HepG2 (cell line): ENCODE measurements around the gene SMIM41. TPM values are rescaled to one million over a fixed set of nuclear protein-coding genes. Genes with fewer than 3 reads are reported as not detected.

ENCODE experiments used
- ETV6 ChIP-seq: sonication (generic); formaldehyde crosslinking; conservative IDR thresholded peaks from 2 replicates; pipeline ENCODE4 v1.4.0; 2020; ENCODE audit warnings: missing genetic modification reagents
- GATAD2A ChIP-seq: IDR thresholded peaks from 2 replicates; pipeline ENCODE4 v1.6.1; 2016
- HNRNPUL1 ChIP-seq: fragments of 200-400 bp; formaldehyde crosslinking; IDR thresholded peaks from 2 replicates; pipeline ENCODE4 v1.6.1; 2017; ENCODE audit warnings: low read depth, mild to moderate bottlenecking, low read length, moderate library complexity
- MED1 ChIP-seq: sonication (generic); formaldehyde crosslinking; IDR thresholded peaks from 2 replicates; pipeline ENCODE4 v1.4.0; 2020; ENCODE audit warnings: missing genetic modification reagents
- NRL ChIP-seq: sonication (generic); formaldehyde crosslinking; IDR thresholded peaks from 2 replicates; pipeline ENCODE4 v1.5.0; 2020; ENCODE audit warnings: missing genetic modification reagents, mild to moderate bottlenecking, moderate library complexity, borderline replicate concordance
- PCBP2 ChIP-seq: fragments of 200-400 bp; formaldehyde crosslinking; optimal IDR thresholded peaks from 2 replicates; pipeline ENCODE3; 2018; ENCODE audit warnings: low read length, low read depth; ENCODE audit not compliant: poor library complexity, severe bottlenecking
- PHF21A ChIP-seq: sonication (generic); formaldehyde crosslinking; IDR thresholded peaks from 2 replicates; pipeline ENCODE4 v1.5.0; 2020; ENCODE audit warnings: mild to moderate bottlenecking, missing genetic modification reagents
- SIN3B ChIP-seq: fragments of 150-350 bp; IDR thresholded peaks from 2 replicates; pipeline ENCODE4 v1.6.1; 2014; ENCODE audit warnings: low read length
- SUZ12 ChIP-seq: fragments of 150-350 bp; IDR thresholded peaks from 2 replicates; pipeline ENCODE4 v1.6.1; 2014; ENCODE audit warnings: low read depth, low read length
- ZNF251 ChIP-seq: sonication (generic); formaldehyde crosslinking; IDR thresholded peaks from 2 replicates; pipeline ENCODE4 v1.9.0; 2021; ENCODE audit warnings: mild to moderate bottlenecking, missing genetic modification reagents
- ZNF367 ChIP-seq: sonication (generic); formaldehyde crosslinking; IDR thresholded peaks from 2 replicates; pipeline ENCODE4 v1.4.0; 2020; ENCODE audit warnings: missing genetic modification reagents, borderline replicate concordance
- ZNF737 ChIP-seq: sonication (generic); formaldehyde crosslinking; IDR thresholded peaks from 2 replicates; pipeline ENCODE4 v1.5.0; 2020; ENCODE audit warnings: missing genetic modification reagents, mild to moderate bottlenecking, borderline replicate concordance
- ZNF776 ChIP-seq: sonication (generic); formaldehyde crosslinking; IDR thresholded peaks from 2 replicates; pipeline ENCODE4 v1.4.0; 2020; ENCODE audit warnings: mild to moderate bottlenecking, missing genetic modification reagents
- polyA plus RNA-seq, 8 experiments: library from polyadenylated mRNA; depleted of rRNA in 3 of 8; stranded (reverse) in 7 of 8; unstranded in 1 of 8; fragments of >200 nt; fragmentation: Illumina TruSeq in 4 of 8; extraction: Trizol in 4 of 8; gene quantifications; 2 replicates each; pipeline versions ENCODE4 v1.2.1 to v1.2.3, GENCODE V29; 2011 to 2016; ENCODE audit warnings: low read depth in 4 of 8, missing spikeins in 1 of 8, mixed read lengths in 1 of 8; ENCODE audit not compliant: insufficient read depth in 1 of 8
- total RNA-seq, 5 experiments: library from RNA; depleted of rRNA; stranded (reverse); fragments of >200 nt; fragmentation: Illumina TruSeq; extraction: Trizol; gene quantifications; 2 replicates each; pipeline ENCODE4 v1.2.3, GENCODE V29; 2016; ENCODE audit warnings: low read depth in 1 of 5
- TF ChIP-seq, protein P1 (sequence below): sonication (generic); formaldehyde crosslinking; IDR thresholded peaks from 2 replicates; pipeline ENCODE4 v1.8.1; 2022; ENCODE audit warnings: low read depth, mild to moderate bottlenecking, missing genetic modification reagents
- TF ChIP-seq, protein P2 (sequence below): IDR thresholded peaks from 2 replicates; pipeline ENCODE4 v1.6.1; 2016; ENCODE audit warnings: missing biosample characterization, missing genetic modification reagents, low read depth
- TF ChIP-seq, protein P3 (sequence below): sonication (generic); formaldehyde crosslinking; IDR thresholded peaks from 2 replicates; pipeline ENCODE4 v1.8.0; 2022; ENCODE audit warnings: missing genetic modification reagents, mild to moderate bottlenecking, inconsistent platforms, borderline replicate concordance
- TF ChIP-seq, protein P4 (sequence below): sonication (generic); formaldehyde crosslinking; IDR thresholded peaks from 2 replicates; pipeline ENCODE4 v1.5.0; 2020; ENCODE audit warnings: missing genetic modification reagents
- TF ChIP-seq, protein P5 (sequence below): sonication (generic); formaldehyde crosslinking; IDR thresholded peaks from 2 replicates; pipeline ENCODE4 v1.4.0; 2020; ENCODE audit warnings: missing genetic modification reagents
- TF ChIP-seq, protein P6 (sequence below): IDR thresholded peaks from 2 replicates; pipeline ENCODE4 v1.6.1; 2016; ENCODE audit warnings: low read depth, control low read depth

The SMIM41 gene
- total and polyA plus RNA-seq, 2 of the 13 experiments (the other 11 are each of a cell fraction or from before 2014, with no cell fraction given) = not detected

DNA sequence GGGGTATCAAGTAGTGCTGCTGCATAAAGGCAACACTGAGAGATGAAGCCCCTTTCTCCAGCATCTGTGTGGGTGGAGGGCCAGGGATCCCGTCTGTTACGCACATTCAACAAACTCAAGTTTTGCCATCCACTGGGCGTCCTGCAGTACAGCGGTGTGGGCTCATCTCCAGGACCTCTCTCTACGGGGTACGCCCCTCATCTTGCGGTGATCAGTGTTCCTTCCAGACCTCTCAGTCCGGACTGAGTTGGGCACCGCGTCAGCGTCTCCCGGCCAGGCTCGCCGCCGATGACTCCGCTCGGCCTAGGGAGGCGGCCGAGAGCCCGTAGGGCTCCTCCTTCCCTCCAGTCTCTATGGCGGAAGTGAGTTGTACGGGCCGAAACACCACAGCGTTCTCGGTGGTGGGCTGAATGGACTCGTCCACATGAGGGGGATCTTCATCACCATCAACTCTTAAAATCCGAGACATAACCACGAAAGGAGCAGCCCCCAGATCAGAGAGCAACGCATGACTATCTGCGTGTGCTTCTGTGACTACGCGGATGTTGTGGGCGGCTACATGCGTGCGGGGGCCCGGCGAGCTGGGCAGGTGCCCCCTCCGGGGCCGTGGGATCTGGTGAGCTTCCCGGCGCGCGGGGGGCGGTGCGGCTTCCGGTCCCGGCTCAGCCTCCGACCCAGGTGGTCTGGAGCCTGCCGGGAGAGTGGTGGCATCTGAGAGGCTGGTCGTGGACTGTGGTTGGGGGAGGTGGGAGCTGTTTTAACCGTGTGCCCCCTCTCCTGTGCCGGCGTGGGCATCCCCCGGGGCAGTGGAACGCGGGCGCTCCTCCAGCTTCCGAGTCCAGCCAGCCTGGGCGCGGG is 9.9 kb upstream of the SMIM41 start, which contains the start of gene ATG101 (continued):
- TF ChIP-seq, protein P1, sequence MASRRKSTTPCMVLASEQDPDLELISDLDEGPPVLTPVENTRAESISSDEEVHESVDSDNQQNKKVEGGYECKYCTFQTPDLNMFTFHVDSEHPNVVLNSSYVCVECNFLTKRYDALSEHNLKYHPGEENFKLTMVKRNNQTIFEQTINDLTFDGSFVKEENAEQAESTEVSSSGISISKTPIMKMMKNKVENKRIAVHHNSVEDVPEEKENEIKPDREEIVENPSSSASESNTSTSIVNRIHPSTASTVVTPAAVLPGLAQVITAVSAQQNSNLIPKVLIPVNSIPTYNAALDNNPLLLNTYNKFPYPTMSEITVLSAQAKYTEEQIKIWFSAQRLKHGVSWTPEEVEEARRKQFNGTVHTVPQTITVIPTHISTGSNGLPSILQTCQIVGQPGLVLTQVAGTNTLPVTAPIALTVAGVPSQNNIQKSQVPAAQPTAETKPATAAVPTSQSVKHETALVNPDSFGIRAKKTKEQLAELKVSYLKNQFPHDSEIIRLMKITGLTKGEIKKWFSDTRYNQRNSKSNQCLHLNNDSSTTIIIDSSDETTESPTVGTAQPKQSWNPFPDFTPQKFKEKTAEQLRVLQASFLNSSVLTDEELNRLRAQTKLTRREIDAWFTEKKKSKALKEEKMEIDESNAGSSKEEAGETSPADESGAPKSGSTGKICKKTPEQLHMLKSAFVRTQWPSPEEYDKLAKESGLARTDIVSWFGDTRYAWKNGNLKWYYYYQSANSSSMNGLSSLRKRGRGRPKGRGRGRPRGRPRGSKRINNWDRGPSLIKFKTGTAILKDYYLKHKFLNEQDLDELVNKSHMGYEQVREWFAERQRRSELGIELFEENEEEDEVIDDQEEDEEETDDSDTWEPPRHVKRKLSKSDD = no peak
- no peak for TF ChIP-seq HNRNPUL1
- TF ChIP-seq GATAD2A = peak; percentile 52; the same call in 1 of the 2 replicates
- TF ChIP-seq, protein P2, sequence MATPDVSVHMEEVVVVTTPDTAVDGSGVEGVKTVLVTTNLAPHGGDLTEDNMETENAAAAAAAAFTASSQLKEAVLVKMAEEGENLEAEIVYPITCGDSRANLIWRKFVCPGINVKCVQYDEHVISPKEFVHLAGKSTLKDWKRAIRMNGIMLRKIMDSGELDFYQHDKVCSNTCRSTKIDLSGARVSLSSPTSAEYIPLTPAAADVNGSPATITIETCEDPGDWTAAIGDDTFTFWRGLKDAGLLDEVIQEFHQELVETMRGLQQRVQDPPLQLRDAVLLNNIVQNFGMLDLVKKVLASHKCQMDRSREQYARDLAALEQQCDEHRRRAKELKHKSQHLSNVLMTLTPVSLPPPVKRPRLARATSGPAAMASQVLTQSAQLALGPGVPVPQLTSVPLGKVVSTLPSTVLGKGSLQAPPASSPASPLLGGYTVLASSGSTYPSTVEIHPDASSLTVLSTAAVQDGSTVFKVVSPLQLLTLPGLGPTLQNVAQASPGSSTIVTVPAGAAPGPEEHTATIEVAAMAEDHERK (CRISPR knock-in tag) = no peak
- TF ChIP-seq MED1 (CRISPR knock-in tag) = peak; percentile 54
- TF ChIP-seq, protein P3, sequence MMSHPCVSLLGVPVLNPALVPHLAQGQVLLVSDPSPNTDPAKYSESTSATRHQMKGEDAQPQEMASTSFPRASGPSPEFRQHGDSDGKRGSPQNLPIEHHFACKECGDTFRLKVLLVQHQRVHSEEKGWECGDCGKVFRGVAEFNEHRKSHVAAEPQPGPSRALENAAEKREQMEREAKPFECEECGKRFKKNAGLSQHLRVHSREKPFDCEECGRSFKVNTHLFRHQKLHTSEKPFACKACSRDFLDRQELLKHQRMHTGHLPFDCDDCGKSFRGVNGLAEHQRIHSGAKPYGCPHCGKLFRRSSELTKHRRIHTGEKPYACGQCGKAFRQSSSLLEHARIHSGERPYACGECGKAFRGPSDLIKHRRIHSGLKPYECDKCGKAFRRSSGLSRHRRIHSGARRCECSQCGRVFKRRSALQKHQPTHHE (CRISPR knock-in tag) = no peak; the same call in 1 of the 2 replicates
- peak; percentile 47; the same call in 1 of the 2 replicates for TF ChIP-seq SIN3B
- TF ChIP-seq ZNF737 (CRISPR knock-in tag) = no peak
- peak; percentile 56; the same call in 1 of the 2 replicates for TF ChIP-seq ZNF367 (CRISPR knock-in tag)
- no peak for TF ChIP-seq ZNF251
- peak; percentile 53 for TF ChIP-seq ZNF776 (CRISPR knock-in tag)
- TF ChIP-seq PCBP2 = no peak
- TF ChIP-seq, protein P4, sequence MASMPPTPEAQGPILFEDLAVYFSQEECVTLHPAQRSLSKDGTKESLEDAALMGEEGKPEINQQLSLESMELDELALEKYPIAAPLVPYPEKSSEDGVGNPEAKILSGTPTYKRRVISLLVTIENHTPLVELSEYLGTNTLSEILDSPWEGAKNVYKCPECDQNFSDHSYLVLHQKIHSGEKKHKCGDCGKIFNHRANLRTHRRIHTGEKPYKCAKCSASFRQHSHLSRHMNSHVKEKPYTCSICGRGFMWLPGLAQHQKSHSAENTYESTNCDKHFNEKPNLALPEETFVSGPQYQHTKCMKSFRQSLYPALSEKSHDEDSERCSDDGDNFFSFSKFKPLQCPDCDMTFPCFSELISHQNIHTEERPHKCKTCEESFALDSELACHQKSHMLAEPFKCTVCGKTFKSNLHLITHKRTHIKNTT (CRISPR knock-in tag) = 0 out of 2 replicates have a peak, but pooled peaks have one; percentile 20
- TF ChIP-seq, protein P5, sequence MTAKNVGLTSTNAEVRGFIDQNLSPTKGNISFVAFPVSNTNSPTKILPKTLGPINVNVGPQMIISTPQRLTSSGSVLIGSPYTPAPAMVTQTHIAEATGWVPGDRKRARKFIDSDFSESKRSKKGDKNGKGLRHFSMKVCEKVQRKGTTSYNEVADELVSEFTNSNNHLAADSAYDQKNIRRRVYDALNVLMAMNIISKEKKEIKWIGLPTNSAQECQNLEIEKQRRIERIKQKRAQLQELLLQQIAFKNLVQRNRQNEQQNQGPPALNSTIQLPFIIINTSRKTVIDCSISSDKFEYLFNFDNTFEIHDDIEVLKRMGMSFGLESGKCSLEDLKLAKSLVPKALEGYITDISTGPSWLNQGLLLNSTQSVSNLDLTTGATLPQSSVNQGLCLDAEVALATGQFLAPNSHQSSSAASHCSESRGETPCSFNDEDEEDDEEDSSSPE = peak; percentile 57
- TF ChIP-seq NRL = no peak
- peak; percentile 68; the same call in 1 of the 2 replicates for TF ChIP-seq PHF21A (CRISPR knock-in tag)
- TF ChIP-seq SUZ12 = no peak
- TF ChIP-seq ETV6 (CRISPR knock-in tag) = no peak
- TF ChIP-seq, protein P6, sequence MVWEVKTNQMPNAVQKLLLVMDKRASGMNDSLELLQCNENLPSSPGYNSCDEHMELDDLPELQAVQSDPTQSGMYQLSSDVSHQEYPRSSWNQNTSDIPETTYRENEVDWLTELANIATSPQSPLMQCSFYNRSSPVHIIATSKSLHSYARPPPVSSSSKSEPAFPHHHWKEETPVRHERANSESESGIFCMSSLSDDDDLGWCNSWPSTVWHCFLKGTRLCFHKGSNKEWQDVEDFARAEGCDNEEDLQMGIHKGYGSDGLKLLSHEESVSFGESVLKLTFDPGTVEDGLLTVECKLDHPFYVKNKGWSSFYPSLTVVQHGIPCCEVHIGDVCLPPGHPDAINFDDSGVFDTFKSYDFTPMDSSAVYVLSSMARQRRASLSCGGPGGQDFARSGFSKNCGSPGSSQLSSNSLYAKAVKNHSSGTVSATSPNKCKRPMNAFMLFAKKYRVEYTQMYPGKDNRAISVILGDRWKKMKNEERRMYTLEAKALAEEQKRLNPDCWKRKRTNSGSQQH (CRISPR knock-in tag) = peak; percentile 52; the same call in 1 of the 2 replicates
